Stimulated activated CD4-positive, alpha-beta T cell treated with anti-CD3 and anti-CD28 coated beads, TNF-alpha, amount 100 ng/mL, for 1 hour (primary cell): Measurements from ENCODE around the gene SKIC8.
A peak's percentile ranks its signal among the peaks of the same experiment; 100 is the strongest.

ENCODE experiments used
- DNase-seq, 3 donors: peaks; one replicate each; pipeline ENCODE4 v3.0.0-alpha.2; 2020; ENCODE audit warnings: low read depth in 3 of 3, low spot score in 1 of 3

Gene SKIC8

DNA sequence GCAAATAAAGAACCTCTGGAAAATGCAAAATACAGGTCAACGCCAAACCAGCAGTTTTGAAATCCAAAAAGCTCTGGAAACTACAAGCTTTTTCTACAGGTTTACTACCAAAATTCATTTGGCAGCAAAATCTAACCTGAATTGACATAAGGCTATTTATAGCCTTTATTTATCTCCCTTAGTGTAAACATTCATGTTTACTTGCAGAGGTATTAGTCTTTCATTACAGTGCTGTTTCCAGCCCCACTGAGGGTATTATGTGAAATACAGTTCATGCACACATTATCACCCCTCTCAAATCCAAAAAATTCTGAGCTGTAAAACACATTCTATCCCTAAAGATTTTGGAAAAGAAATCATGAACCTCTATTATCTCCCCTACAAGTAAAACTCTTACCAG, 7.2 kb downstream of the SKIC8 start:
- no peak for DNase-seq

DNA sequence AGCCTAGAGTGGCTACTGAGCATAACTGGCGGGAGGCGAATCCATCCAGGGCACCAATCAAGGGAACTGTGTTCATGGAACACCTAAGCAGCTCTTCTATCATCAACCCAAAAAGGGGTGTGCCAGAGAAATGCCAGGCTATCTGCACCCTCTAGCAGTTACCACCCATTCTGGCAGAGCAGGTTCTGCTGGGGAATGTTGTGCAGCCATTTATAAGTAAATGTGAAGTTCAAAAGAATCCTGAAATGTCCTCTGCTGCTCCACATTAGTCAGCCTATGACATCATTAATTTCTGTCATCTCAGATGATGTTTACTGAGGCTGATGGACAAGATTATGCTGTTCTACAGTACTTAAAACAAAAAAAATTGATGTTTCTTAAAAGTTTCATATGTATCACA, 7.7 kb downstream of the SKIC8 start:
- DNase-seq: no peak

DNA sequence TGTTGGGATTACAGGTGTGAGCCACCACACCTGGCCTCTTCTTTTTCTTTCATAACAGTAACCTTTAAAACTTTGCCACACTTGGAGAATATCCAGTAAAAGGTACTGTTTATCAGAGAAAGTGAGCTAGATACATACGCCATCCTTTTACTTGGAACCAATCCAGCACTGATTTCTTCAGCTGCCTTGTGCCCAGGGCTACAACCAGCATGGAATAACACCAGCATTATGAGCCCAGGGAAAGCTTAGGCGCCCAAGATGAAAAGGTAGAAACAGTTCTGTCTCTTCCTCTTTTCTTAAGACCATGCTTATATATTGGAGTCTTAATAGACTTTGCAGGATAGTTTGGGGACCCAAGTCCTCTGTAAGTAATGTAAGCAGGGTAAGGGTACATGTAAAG, 8.4 kb downstream of the SKIC8 start:
- DNase-seq: no peak

DNA sequence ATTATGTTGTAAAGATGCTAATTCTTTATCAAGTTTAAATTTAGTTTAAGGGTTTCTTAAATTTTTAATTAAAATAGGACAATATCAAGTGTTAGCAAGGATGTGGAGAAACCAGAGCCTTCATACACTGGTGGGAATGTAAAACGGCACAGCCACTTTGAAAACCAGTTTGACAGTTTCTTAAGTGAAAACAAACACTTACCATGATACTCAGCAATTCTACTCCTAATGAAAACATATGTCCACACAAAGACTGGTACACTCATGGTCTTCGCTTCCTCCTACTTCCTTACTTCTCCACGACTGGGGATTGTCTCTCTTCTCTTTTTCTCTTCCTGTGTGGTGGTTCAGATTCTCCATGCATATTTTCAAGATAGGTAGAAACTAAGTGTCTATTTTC, 9.2 kb downstream of the SKIC8 start:
- DNase-seq: no peak

DNA sequence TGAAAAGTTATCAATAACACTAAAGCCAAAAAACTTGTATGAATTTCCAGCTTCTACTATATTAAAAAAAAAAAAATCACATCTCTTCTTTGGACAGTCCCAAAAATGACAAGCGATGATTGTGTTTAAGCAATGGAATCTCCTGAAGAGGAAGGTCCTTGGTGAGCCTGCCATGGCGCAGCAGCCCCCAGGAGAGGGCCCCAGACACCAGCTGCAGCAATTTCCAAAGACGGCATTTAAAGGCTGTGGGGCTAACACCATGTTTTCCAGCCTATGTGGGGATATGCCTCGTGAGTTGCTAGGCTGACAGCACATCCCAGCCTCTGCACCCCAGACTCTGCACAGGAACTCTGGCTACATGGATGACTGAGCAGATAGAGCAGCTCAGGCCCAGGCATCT, 14.7 kb downstream of the SKIC8 start:
- DNase-seq: no peak

DNA sequence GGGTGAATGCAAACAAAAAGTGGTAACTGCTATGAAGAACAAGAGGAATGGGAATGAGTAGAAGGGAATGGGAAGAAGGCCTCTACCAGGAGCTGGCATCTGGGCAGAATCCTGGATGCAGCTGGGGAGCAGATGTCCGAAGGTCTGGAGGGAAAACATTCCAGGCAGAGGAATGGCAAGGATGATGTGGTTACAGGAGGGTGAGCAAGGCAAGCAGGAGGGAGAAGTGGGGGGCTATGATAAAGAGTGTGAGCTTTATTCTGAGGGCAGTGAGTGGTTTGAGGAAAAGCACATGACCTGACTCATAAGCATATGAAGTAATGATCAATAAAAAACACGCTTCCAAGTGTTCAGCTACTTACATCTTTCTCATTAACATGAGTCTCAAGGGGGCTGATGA, 17.1 kb downstream of the SKIC8 start:
- no peak for DNase-seq

DNA sequence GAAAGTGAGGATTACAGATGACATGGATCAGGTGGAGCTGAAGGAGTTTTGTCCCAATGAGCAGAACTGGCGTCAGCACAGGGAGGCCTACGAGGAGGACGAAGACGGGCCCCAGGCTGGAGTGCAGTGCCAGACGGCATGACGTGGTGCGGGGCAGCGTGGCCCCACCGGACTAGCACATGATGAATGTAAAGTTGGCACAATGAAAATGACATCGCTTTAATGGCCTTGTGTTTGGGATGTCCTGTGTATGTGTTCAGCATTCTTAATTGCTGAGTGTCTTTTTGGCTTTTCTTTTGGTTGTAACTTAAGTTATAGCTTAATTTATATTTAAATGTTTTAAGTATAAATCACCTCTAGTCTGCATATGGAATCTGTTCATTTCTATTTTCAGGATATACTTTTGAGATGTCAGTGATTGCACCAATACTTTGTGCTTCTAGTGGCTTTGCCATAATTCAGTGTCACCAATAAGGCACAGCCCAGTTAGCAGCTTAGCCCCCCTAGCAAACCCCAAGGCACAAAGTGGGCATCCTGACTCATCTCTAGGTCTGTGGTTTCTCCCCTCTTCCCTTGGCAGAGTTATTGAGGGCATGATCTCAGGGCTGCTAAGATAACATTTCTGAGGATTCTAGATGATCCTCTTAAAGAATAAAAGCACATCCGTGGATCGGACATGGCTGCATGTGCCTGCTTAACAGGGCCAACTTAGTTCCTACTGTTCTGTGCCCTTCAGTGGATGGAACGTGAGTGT, 18.9 kb downstream of the SKIC8 start:
- no peak for DNase-seq

DNA sequence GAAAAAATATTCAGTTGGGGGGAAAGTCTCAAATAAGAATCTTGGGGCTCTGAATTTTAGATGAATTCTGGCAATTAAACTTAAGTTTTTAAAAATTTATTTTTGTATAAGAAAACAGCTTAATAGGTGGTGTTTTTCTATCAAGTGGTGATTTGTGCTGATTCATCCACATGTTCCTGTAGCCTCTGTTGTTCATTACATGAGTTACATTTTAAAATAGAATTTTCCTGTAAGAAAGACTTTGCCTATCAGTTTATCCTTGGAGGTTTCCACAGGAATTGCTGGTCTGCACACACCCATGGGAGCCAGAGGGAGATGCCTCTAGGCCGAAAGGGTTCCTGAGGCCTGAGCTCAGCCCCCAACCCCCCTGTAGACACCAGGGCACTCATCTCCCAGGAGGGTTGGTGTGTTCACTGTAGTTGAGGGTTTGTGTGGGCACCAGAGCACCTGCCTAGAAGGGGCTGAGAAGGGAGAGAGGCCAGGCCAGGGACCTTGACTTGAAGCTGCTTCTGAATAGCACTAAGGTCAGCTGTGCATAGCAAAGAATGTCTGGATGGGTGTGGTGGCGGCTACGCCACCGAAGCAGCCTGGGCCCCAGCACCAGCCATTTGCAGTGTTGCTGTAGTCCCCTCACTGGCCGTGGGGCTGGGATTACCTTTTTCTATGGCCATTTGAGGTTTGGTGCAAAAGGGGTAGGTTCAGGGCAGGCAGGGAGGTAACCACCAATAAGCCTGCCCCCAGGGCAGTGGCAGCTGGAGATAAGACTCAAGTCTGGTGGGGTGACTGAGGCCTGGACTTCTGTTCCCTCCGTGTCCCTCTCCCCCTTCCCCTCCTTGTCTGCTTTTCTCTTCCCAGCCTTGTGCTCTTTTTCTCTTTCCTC, 23.1 kb downstream of the SKIC8 start:
- DNase-seq: no peak

DNA sequence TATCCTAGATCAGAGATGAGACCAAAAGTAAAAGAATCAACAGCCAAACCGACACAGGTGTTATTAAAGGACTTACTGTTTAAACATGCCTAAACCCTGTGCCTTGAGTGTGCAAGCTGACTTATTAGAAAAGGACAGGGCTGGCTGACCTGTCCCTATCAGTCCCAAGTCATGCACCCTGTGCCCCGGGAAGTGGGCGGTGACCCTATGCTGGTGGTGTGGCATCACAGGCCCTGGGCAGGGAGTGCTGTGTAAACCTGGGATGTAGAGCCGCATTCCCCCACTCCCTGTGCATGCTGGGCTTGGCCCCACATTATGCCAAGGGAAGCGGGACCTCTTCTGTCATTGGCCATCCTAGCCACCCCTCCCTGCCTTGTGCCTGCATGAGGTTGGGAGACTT, 24.4 kb downstream of the SKIC8 start:
- no peak for DNase-seq

DNA sequence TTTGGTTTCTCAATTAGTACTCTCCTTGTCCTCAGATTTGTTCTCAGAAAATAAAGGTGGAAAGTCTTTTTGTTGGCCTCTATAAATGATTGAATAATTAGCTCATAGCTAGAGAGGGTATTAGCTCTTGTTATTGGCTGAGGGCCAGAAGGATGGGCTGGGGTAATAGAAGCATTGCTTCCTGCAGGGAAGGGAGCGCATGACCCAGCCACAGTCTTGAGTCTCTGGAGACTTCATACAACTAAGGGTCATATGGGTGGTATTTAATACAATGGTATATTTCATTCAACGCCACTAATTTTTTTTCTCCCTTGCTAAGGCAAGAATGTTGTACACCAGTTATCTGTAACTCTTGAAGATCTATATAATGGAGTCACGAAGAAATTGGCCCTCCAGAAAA, 26.6 kb downstream of the SKIC8 start:
- DNase-seq: no peak

DNA sequence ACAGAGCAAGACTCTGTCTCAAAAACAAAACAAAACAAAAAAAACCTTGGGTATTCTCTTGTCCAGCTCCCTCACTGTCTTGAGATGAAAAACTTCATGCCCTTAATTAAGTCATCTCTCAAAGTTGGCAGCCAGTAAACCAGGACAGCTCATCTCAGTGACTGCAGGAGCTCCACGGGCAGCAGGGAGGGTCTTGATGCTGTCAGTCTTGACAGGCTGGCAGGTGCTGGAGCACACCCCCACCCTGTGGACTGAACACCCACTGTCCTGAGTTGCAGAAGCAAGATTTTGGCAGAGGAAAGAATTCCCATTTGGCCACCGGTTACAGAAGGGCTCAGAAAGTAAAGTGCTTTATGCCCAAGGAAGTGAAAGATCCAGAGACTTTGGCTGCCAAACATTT, 27.1 kb downstream of the SKIC8 start:
- DNase-seq: no peak

DNA sequence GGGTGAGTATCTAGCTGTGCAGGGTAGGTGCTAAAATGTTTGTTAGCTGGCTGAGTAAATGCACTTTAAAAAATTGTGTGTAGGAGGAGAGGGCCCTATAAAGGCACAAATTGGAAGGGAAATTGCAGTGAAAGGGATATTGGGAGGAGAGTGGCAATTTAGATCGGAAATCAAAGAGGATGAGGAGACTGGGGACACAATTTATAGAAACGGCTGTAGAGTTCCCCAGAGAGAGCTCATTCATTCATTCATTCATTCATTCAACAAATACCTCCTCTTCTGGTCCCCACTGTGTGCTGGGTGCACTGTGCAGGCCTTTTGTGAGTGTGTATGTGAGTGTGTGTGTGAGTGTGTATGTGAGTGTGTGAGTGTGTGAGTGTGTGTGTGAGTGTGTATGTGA, 32.6 kb downstream of the SKIC8 start:
- DNase-seq: no peak

DNA sequence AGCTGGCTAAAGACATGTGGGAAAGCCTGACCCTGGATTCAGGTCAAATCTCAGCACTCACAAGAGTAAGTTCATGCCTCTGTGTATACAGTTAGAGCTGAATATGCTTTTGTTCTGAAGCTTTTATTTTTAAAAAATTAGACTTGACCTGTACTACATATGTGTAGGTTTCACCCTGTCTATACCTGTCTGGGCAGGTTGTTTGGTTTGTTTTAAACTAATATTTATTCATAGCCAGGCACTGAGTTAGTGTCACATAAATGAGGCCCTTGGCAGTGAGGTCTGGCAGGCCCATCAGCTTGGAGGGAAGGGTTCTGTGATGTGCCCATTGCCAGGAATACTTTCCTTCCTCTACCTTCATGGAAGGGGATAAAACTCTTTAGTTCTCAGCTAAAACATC, 33.2 kb downstream of the SKIC8 start:
- no peak for DNase-seq

DNA sequence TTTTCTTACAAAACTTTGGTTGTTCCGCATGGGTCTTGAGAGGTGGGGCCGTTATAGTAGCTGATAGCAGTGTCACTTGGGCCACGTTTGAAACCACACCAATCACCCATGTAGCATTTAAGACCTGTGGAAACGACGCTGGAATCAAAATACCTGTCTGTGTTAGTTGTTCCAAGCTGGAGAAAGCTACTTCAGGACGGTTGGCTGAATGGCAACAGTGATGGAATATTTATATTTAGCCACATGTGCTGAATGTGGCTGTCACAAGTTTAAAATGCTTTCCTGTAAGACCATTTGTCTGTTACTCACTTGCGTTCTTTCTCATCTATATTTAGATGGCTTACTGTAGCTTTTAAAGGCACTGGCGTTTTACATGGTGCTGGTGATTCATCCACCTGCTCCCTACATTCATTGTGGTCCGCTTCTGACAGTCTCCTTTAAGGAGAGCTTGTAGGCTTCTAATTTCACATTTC, 33.6 kb downstream of the SKIC8 start:
- DNase-seq: no peak

DNA sequence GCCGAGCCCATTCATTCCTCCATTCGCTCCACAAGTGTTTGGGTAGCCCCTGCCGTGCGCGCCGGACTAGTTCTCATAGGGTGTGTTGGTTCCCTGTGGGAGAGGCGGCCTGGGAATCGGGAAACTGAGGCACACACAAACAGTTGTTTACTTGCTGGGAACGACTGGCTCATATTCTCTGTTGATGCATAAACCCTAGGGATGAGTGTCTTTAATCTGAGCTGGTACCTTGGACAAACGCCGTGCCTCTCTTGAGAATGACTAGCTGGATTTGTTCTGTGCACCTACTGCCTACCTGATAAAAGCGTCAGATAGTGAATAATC, 34.3 kb downstream of the SKIC8 start:
- no peak for DNase-seq

DNA sequence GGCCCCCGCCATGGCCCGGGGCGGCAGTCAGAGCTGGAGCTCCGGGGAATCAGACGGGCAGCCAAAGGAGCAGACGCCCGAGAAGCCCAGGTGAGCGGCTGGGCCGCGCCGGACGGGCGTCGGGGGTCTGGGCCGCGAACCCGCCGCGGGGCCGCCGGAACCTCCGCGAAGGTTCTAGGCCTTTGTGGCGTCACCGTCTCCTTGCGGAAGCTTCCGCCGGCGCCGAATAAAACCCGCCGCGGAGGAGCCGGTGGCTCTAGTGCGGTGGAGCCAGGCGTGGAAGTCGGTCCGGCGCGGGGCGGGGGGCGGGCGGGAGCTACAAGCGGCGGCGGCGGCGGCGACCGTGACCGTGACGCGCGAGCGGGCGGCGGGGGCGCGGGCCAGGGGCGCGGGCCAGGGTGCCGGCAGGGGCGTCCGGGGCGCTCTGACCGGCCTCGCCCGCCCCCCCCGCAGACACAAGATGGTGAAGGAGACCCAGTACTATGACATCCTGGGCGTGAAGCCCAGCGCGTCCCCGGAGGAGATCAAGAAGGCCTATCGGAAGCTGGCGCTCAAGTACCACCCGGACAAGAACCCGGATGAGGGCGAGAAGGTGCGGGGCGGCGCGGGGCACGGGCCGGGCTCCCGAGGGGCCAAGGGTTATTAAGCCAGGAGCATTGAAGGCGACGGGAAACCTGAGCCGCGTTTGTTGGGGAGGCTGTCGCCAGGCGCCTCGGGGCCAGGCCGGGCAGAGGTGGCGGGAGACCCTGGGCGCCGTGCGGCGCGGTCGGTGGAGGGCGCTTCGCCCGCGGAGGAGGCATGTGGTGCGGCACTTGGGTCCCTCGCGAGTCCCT, 34.9 kb downstream of the SKIC8 start, which contains the start of gene DNAJA4:
Gene DNAJA4 (plus strand): TSS at position 259 of the 833 bp plus-strand sequence. CDS start 202 bp downstream, at position 461.
- DNase-seq: peak; percentile 29 to 44 (median 39)

DNA sequence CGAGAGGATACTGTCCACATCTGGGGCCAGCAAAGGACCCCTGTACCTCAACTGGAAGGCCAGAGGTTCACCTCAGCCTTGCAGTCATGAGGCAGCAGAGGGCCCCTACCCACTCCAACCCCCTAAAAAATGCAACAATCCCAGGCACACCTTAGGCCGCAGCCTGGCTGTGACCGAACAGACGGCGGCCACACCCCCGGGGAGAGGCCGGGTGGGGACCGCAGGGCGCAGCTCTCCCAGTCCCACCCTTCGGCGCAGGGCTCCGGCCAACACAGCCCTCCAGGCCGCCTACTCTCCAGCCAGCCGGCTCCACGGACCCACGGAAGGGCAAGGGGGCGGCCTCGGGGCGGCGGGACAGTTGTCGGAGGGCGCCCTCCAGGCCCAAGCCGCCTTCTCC, 35.5 kb downstream of the SKIC8 start:
- no peak for DNase-seq

DNA sequence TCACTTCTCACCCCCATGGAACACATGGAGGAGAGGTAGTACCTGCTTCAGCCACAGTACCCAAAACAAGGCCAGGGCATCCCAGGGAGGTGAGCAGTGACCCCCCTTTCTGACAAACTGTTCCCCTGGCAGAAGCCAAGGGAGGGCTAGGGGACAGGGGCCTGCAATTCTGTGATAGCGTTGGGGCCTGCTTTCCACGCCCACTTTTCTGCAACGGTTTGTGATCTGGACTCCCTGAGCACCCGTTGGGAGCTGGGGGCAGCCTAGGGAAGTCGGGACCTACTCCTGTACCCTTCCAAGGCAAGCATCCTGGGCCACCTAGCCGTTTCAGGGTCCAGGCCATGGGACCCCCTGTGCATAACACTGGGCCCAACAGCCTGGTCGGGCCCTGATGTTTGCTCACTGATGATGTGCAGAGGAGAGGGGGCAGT, 36.0 kb downstream of the SKIC8 start:
- DNase-seq: no peak

DNA sequence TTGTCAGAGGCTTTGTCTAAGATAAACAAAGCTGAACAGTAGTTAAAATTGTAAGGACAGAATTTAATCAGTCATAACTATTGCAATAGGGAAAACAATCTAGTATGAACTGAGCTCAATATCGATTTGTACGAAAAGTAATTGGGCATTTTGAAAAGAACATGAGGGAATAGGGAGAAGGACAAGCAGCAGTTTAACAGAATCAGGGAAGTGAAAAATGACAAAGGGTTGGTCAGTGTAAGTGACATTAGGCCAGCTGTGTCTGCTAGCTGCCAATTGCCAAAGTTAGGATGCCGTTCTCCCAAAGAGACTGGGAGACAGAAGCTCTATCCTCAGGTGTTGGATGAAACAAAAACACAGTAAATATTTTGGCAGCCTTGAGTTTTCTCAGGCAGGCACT, 38.3 kb downstream of the SKIC8 start:
- no peak for DNase-seq

DNA sequence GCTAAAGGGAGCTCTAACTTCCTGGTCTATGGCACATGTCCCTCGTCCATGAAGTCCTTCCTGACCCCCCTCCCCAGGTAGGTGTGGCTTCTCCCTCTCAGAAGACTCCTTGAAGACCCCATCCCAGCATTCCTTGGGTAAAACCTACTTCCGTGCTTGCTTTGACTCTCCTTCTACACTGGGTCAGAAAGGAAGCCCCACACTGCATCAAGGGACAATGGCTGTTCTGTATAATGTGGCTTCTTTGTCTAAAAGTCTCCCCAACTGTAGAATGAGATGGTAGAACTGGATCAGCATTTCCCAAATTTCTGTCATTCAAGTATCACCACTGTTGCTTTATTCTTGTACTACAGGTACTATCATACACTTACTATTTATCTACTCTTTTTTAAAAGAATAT, 38.9 kb downstream of the SKIC8 start:
- DNase-seq: no peak

DNA sequence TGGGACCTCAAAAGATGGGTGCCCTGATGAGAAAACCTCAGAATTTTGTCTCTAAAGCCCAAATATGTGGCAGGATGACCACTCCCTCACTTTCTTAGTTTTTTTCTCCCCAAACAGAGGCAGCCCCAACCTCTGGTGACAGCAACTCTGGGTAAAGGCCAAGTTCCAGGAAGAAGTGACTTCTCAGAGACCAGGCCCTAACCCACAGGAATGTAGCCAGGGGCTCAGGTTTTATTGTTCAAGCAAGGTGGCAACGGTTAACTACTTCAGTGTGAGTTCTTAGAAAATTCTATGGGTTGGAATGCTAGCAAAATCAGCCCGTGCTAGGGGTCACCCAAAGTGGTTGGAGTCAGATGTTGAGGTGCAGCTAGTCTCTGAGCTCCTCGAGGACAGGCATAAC, 40.2 kb downstream of the SKIC8 start:
- DNase-seq: no peak

DNA sequence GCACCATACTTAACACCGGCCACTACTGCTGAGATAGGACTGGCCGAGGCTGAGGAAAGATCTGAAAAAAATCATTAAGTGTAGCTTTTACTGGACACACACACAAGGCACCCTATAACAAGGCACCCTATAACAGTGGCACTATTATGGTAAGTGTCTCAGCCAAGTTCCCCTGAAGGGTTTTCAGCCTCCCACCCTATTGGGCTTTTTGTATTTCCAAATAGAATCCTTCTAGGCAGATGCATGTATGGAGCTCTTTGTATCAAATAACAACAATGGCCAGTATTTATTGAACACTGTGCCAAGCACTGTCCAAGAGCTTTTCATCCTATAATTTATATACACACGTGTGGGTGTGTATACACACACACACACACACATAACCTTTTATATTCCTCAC, 41.7 kb downstream of the SKIC8 start:
- DNase-seq: no peak
